GM13977 (cell line): ENCODE measurements around the gene GPX8.

ENCODE experiments used
- DNase-seq: peaks from one replicate; pipeline ENCODE4 v3.0.0; 2012; ENCODE audit warnings: low spot score
- in situ Hi-C: fragments of 300-500 bp; cut with MboI; formaldehyde crosslinking; loops from one replicate; pipeline ENCODE4 v1.12.0; 2022; ENCODE audit warnings: low sequenced_read_pairs, low pct_unique_long_range_greater_than_20kb, mixed read lengths, inconsistent platforms; ENCODE audit not compliant: unreplicated experiment
- TF ChIP-seq, protein P1 (sequence below): IDR thresholded peaks from 2 replicates; pipeline ENCODE4 v1.5.1; 2012; ENCODE audit warnings: mild to moderate bottlenecking, control low read depth; ENCODE audit not compliant: insufficient read depth; ENCODE audit errors: extremely low read depth, missing control alignments

Gene GPX8

DNA sequence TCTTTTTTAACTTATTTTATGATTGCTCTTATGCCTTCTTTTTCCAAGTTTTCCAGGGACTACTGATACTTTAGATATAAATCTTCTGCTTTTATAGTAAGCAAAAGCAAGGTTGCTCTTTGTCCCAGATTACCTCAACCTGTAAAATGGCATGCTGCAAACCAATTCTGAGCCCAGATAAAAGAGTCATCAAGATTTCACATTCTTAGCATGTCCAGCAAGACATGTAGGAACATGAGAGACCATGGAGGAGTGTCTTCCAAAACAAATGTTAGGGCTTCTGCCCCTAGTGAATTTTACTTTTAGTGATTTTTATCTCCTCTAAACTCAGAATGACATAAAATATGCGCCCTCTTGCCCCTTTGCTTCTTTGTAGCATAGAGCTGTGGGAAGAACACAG is 20.0 kb downstream of the GPX8 start:
- in situ Hi-C loops = no loop called here
- TF ChIP-seq, protein P1, sequence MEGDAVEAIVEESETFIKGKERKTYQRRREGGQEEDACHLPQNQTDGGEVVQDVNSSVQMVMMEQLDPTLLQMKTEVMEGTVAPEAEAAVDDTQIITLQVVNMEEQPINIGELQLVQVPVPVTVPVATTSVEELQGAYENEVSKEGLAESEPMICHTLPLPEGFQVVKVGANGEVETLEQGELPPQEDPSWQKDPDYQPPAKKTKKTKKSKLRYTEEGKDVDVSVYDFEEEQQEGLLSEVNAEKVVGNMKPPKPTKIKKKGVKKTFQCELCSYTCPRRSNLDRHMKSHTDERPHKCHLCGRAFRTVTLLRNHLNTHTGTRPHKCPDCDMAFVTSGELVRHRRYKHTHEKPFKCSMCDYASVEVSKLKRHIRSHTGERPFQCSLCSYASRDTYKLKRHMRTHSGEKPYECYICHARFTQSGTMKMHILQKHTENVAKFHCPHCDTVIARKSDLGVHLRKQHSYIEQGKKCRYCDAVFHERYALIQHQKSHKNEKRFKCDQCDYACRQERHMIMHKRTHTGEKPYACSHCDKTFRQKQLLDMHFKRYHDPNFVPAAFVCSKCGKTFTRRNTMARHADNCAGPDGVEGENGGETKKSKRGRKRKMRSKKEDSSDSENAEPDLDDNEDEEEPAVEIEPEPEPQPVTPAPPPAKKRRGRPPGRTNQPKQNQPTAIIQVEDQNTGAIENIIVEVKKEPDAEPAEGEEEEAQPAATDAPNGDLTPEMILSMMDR = no peak
- DNase-seq = no peak

DNA sequence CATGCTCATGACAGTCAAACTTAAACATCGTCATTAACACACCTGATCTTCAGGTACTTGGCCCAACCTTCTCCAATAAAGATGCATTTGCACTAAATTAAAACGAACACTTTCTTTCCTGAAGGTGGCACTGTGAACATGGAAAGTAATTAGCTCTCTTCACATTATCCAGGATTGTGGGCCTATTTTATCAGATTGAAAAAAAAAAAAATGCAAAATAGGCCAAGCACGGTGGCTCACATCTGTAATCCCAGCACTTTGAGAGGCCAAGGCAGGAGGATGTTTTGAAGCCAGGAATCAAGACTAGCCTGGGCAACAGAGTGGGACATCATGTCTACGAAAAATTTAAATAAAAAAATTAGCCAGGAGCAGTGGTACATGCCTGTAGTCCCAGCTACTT is 27.4 kb downstream of the GPX8 start:
- TF ChIP-seq, protein P1 = peak; percentile 30
- in situ Hi-C loops = no loop called here
- no peak for DNase-seq

DNA sequence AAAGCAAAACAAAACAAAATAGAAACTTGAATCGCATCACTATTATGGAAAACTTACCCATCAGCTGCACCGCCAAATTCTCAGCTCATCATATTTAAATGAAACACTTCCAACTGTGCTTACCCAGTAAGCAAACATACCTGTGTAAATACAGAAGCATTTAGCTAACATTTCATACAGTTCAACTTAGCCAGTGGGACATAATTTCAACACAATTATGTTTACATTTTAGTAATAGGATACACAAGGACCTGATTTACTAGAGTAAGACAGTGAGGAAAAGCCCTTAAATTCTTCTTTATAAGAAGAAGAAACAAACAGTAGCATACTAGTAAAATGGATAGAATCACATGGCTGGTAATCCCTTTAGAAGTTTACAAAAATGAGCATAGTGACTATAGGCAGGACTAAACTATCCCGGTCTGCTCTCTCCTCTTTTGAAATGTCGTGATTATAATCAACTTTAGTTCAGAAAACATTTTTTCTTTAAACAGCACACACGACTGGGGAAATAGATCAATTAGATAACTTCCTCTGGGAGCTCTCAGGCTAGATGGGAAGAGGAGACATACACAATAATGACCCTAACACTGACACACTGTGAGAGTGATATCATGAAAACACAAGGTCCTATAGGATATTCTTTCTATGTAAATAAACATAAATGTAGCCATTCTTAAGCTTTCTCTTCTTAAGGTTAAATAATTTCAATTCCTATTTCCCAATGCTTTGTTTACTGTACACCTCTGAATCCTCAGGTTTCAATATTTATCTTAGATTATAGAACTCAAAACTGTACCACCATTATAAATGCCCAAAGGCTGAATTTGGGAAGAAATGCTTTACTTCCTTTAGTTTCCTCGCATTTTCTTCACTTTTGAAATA is 28.9 kb downstream of the GPX8 start:
- TF ChIP-seq, protein P1 = no peak
- no peak for DNase-seq
- in situ Hi-C loops = no loop called here

DNA sequence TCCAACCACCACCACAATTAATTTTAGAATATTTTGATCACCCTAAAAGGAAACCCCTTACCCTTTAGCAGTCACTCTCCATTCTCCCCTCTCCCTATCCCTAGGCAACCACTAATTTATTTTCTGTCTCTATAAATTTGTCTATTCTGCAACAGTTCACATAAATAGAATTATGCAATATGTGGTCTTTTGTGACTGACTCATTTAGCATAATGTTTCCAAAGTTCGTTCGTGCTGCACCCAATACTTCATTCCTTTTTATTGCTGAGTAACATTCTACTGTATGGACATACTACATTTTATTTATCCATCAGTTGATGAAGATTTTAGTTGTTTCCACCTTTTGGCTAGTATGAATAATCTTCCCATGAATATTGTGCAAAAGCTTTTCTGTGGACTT is 31.2 kb downstream of the GPX8 start:
- TF ChIP-seq, protein P1 = no peak
- in situ Hi-C loops = no loop called here
- DNase-seq = no peak

DNA sequence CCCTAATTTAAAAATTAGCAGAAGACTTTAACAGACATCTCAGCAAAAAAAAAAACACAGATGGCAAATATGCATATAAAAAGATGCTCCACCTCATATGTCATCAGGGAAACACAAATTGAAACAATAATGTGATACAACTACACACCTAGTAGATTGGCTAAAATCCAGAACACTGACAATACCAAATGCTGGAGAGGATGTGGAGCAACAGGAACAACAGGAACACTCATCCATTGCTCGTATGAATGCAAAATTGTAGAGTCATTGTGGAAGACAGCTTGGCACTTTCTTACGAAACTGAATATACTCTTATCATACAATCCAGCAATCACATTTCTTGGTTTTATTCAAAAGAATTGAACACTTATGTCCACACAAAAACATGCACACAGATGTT is 45.0 kb downstream of the GPX8 start:
- no peak for DNase-seq
- in situ Hi-C loops = no loop called here
- TF ChIP-seq, protein P1 = no peak

DNA sequence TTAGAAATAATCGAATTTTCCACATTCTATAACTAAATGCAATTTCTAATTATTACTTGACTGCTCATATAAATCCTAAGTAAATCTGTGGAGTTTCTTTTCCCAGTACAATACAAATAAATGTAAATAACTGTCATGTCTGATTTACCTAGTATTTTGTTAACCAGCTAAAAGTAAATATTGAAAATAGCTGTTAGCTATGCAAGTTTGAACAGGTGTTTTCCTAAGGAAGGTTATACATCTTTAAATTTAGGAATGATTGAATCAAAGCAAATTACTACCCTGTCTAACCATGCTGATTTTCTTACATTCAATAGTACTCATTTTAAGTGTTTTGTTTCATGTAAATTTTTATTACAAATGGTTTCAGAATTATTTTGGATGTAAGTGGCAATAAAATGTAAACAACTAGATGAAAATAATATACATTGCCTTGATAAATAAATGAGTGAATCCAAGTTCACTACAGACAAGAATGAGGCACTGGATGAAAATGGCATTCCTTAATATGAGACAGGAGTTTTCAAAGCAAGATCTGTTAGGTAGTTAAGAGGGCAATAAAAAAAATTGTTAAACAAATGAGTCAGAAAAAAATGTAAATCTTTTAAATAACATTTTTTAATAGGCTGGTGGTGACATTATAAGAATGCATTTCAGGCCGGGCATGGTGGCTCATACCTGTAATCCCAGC is 51.4 kb downstream of the GPX8 start:
- in situ Hi-C loops = no loop called here
- TF ChIP-seq, protein P1 = no peak
- DNase-seq = no peak
